ENCODE measurements around the gene TMEM30A.
A peak's percentile ranks its signal among the peaks of the same experiment; 100 is the strongest.

The TMEM30A gene

DNA sequence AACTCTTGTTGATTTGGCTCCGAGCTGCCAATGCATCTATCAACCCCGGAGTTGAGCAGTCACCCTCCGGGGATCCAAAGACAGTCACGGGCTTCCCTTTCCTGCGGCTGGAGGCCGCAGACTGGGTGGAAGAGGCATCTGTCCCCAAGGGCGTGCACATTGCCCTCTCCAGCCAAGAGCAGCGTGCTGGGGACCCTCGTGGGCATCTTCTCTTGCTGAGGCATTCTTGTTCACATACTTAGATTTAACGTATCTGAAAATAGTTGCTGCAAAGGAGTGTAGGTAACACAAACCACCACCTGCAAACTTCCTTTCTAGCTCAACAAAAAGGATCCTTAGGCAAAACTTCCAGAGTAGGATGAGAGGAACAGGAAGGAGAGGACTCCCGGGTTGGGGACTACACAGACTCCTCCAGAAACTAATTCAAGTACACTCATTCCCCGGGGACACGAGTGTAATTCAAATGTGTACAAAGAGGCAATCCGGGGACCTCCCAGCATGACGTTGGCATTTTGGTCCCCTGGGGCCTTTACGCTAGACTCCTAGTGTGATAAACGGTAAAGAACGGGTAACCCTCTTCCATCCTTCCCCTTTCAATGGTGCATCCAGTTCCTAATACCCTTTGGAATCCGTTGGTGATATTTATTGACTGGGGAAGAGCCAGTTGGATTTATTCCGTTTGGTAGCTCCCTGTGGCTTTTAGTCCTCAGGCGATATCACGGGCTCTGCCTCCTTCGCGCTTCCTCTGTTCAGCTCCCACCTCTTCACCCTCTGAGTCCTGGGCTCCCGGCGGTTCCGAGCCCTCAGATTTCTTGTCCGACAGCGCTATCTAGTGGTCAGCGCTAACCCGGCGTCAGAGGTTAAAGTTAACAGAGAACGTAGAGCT lies 76.1 kb downstream of the TMEM30A start:
- TF ChIP-seq, protein P1, sequence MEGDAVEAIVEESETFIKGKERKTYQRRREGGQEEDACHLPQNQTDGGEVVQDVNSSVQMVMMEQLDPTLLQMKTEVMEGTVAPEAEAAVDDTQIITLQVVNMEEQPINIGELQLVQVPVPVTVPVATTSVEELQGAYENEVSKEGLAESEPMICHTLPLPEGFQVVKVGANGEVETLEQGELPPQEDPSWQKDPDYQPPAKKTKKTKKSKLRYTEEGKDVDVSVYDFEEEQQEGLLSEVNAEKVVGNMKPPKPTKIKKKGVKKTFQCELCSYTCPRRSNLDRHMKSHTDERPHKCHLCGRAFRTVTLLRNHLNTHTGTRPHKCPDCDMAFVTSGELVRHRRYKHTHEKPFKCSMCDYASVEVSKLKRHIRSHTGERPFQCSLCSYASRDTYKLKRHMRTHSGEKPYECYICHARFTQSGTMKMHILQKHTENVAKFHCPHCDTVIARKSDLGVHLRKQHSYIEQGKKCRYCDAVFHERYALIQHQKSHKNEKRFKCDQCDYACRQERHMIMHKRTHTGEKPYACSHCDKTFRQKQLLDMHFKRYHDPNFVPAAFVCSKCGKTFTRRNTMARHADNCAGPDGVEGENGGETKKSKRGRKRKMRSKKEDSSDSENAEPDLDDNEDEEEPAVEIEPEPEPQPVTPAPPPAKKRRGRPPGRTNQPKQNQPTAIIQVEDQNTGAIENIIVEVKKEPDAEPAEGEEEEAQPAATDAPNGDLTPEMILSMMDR (IDR thresholded peaks at IDR 0.05; ENCODE audit: low read depth, low read length) = peak; percentile 82
- H3K4me3 ChIP-seq (ENCODE audit: low read depth, low read length) = peak overlapping the region; percentile 3; the same call in 1 of the 2 replicates

DNA sequence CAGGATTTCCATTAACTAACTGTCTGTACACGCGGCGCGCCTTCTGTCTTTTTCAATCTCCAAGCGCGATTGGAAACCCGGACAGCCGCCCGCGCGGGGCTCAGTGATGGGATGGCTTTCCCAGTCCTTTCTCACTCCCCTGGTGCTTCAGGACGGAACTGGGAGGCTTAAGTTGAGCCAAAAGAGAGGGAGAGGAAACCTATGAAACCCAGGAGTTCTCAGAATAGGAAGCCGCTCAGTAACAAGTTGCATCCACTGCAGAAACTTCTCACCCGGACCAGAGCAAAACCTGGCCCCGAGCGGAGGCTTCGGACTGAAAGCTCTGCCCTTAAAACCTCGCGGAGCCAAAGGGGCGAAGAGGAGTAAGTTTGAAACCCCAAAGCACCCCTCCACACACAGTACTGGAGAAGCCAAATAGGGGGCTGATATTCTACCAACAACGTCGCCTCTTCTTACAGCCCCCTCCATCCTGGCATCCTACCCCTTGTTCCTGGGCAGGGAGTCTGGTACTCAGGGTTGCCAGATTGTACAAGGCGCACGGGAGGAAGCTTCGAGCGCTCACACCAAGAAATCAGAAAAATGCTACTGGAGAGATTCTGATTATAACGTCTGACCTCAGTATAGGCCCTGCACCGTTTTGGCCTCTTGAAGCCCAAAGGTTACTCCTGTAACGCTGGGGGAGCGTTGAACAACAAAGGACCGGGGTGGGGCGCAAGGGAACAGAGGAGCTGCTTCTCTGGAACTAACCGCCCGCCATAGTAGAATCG lies 77.8 kb downstream of the TMEM30A start:
- H3K4me3 ChIP-seq (ENCODE audit: low read depth, low read length) = peak overlapping the region; percentile 84
- TF ChIP-seq, protein P1 (IDR thresholded peaks at IDR 0.05; ENCODE audit: low read depth, low read length) = no peak

DNA sequence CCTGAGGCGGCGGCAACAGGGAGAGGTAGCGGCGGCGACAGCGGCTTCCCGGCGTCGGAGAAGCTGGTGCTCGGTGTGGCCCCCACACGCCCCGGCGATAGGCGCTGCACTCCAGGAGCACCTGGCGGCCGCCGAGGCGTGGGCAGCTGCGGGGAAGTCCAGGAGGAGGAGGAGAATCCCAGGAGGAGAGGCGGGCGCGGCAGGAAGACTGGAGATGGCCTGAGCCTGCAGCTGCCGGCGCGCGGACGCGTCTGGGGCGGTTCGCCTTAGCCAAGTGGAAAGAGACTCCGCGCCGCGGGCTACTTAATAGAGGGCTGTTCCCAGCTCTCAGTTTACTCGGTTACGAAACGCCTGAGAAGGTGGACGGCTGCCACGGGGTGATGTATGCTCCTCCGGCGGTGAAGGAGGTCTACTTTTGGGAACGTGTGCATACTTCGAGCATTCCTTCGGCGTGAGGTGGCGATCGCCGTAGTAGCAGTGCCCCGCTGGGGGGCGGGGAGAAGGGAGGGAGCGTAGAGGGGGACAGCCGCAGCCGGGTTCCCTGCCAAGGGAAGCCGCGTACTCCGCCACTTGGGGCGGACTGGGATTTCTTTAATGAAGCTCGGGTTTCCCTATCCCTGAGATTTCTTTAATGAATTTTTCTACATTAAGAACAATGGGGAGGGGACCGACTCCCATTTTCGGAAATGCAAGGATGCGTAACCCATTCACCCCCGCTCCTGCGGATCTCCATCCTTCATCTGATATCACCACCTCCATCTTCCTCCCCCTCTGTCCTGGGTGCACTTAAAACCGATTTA lies 78.6 kb downstream of the TMEM30A start, which contains the start of gene COL12A1:
Gene COL12A1 (minus strand): TSS at position 278 of the 800 bp plus-strand sequence. CDS start 3,261 bp downstream, outside the sequence.
- H3K4me3 ChIP-seq (ENCODE audit: low read depth, low read length) = peak within 1 kb of the TSS; percentile 84
- TF ChIP-seq, protein P1 (IDR thresholded peaks at IDR 0.05; ENCODE audit: low read depth, low read length) = no peak

DNA sequence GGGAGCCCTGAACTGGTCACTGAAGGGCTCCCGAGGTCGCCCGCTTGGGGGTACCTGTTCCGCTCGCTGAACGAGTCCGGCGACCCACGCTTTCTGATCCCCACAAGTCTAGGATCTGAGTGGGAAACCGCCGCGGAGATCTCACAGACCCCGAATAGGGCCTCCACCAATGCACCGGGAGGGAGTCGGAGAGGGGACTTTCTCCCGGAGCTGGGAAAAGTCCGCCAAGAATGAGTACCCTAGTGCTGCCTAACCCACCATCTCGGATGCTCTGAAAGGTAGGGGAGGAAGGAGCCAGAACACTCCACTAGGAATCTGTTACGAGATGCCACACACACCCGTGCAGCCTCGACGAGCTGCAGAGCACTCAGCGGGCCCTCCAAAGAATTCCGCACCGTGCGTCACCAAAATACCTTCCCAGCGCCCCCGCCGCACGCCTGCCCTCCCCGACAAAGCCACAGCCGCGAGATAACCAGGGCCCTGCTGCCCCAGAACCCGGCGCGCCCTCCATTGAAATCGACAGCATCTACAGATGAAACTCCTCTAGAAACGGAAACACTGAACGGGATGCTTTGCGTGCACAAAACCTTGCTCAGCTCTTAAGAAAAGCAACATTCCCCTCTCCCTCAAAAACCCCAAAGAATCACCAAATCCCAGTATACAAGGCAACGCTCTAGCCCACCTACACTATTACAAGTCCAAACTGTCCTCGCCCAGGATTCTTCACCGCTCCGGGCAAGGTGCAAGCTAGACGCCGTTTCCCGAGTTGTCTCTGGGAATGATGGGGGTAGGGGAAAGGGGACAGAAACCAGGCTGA lies 79.4 kb downstream of the TMEM30A start:
- peak overlapping the region; percentile 84 for H3K4me3 ChIP-seq (ENCODE audit: low read depth, low read length)
- TF ChIP-seq, protein P1 (IDR thresholded peaks at IDR 0.05; ENCODE audit: low read depth, low read length) = no peak

DNA sequence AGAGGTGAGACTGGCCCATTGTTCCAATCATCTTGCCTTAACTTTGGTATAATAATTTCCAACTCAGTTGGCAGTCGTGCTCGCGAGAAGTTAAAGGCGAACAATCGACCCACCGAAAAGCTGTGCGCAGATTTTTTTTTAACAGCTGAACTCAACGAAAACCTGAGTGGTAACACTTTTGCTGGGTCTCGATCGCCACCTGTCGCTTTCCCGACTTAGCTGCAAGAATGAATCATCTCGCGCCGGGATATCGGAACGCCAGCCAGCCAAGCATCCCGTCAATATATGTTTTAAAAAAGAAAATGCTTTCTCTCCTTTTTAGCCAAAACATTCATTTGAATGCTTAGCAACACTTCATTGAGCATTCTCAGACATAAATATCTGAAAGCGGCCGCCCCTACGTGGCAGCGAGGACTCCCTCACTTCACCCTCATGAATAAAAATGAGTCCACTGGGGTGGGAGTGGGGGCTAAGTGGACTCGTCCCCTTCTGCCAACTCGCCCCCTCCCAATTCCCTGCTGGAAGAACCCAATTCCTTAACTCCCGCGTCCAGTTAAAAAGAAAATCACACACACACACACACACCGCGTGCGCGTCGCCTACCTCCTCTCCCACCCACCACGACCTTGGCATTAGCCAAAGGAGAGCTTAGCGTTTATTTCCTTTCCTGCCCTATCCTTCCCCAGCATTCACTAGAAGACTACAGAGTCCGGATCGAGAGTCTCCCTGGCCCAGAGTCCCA lies 80.2 kb downstream of the TMEM30A start:
- H3K4me3 ChIP-seq (ENCODE audit: low read depth, low read length) = peak overlapping the region; percentile 84
- TF ChIP-seq, protein P1 (IDR thresholded peaks at IDR 0.05; ENCODE audit: low read depth, low read length) = peak; percentile 65

DNA sequence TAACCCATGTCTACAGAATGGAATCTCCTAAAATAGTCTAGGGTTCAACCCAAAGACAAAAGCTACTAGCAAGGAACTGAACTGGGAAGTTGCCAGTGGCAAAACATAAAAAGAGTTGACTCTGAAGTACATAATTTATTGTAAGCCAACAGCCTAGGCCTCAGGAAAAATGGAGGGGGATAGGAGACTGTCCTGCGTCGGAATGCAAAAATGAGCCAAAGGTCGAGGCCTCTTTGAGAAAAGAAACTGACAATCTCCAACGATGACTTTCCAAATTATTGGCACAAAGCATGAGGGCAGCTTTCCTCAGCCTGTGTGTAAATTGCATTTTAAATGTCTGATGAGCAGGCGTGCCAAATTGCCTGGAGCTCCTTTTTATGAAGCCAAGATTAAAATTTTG lies 80.9 kb downstream of the TMEM30A start:
- TF ChIP-seq, protein P1 (IDR thresholded peaks at IDR 0.05; ENCODE audit: low read depth, low read length) = no peak
- H3K4me3 ChIP-seq (ENCODE audit: low read depth, low read length) = peak overlapping the region; percentile 84

Data from WI38 (cell line).